AG04449 (cell line): ENCODE results near the gene GASK1B.

ENCODE experiments used
- CTCF ChIA-PET: fragments of 350-600 bp; formaldehyde crosslinking; extraction: SDS; loops from one replicate; lab custom pipeline; 2021; ENCODE audit warnings: antibody characterized with exemption; lab: Yijun Ruan, JAX
- POLR2A ChIA-PET: fragments of 400-600, 350-600 bp; formaldehyde crosslinking; extraction: SDS; loops from one replicate; lab custom pipeline; 2020; ENCODE audit warnings: antibody characterized with exemption, inconsistent platforms; lab: Yijun Ruan, JAX
- DNase-seq: peaks from one replicate; pipeline ENCODE4 v3.0.0-alpha.2; 2010; ENCODE audit warnings: low read depth, low spot score
- H3K4me3 ChIP-seq: 2 replicates; pipeline ENCODE4 v1.5.1; 2011; ENCODE audit warnings: low read depth, mild to moderate bottlenecking, control low read depth, low read length
- CTCF ChIP-seq: IDR thresholded peaks from one replicate; pipeline ENCODE4 v1.5.1; 2011; ENCODE audit warnings: mild to moderate bottlenecking, moderate library complexity, low read length, control low read depth, inconsistent platforms; ENCODE audit not compliant: insufficient read depth; ENCODE audit errors: missing control alignments

The GASK1B gene

GRCh38 chr4:158192439-158193158 lies 19.8 kb upstream of the GASK1B start:
- CTCF ChIA-PET = interaction anchor here (0.6 to 6.9 kb wide), 17 partner anchors 10 to 643 kb away, joined by 3 to 82 read pairs (median 3); partner anchors contain the start of gene TMEM144
- no peak overlapping the region for H3K4me3 ChIP-seq
- POLR2A ChIA-PET = no interaction called here
- no peak for DNase-seq
- no peak for TF ChIP-seq CTCF

GRCh38 chr4:158190718-158191117 lies 17.9 kb upstream of the GASK1B start:
- no peak for DNase-seq
- ChIA-PET POLR2A (no interaction called here), CTCF (interaction anchor here (3.5 to 6.9 kb wide), 4 partner anchors 11 to 64 kb away, joined by 16 to 82 read pairs (median 40); partner anchors contain the start of gene TMEM144)
- H3K4me3 ChIP-seq = no peak overlapping the region
- TF ChIP-seq CTCF = no peak

- H3K4me3 ChIP-seq = no peak overlapping the region
- TF ChIP-seq CTCF = no peak
- no peak for DNase-seq
- ChIA-PET CTCF (interaction anchor here (0.5 to 3.5 kb wide), 3 partner anchors 9 to 44 kb away, joined by 3 to 16 read pairs (median 5); no protein-coding TSS in a partner anchor), POLR2A (no interaction called here)
These were observed 16.6 kb upstream of the GASK1B start for GRCh38 chr4:158189422-158189821.

GRCh38 chr4:158186815-158187214 lies 14.0 kb upstream of the GASK1B start:
- H3K4me3 ChIP-seq = no peak overlapping the region
- CTCF ChIA-PET = interaction anchor here (0.9 to 13.9 kb wide), 3 partner anchors 6 to 26 kb away, joined by 3 to 82 read pairs (median 3); no protein-coding TSS in a partner anchor
- POLR2A ChIA-PET = no interaction called here
- no peak for TF ChIP-seq CTCF
- no peak for DNase-seq

- no peak for DNase-seq
- H3K4me3 ChIP-seq = no peak overlapping the region
- TF ChIP-seq CTCF = no peak
- ChIA-PET POLR2A (no interaction called here), CTCF (interaction anchor here (0.8 to 13.9 kb wide), 4 partner anchors 10 to 72 kb away, joined by 3 to 82 read pairs (median 14); partner anchors contain the start of gene GASK1B)
These were observed 9.9 kb upstream of the GASK1B start for GRCh38 chr4:158182736-158183135.

- POLR2A ChIA-PET = no interaction called here
- no peak overlapping the region for H3K4me3 ChIP-seq
These were observed 9.1 kb upstream of the GASK1B start for GRCh38 chr4:158181906-158182305.

More at GRCh38 chr4:158181906-158182305, 9.1 kb upstream of the GASK1B start:
- DNase-seq = no peak
- TF ChIP-seq CTCF = no peak
- CTCF ChIA-PET = interaction anchor here (1.0 to 13.9 kb wide), 4 partner anchors 10 to 20 kb away, joined by 3 to 82 read pairs (median 14); partner anchors contain the start of gene GASK1B
